CD14-positive monocyte (primary cell): ENCODE measurements around the gene GTF2F1. TPM values are rescaled to one million over a fixed set of nuclear protein-coding genes. Genes with fewer than 3 reads are reported as not detected.
A peak's percentile ranks its signal among the peaks of the same experiment; 100 is the strongest.

Experiments
- DNase-seq, 3 donors: peaks; one replicate each; pipeline ENCODE4 v3.0.0-alpha.2; 2011 to 2022
- H2AFZ ChIP-seq: 2 replicates; pipeline ENCODE4 v1.6.0; 2012; ENCODE audit warnings: mild to moderate bottlenecking, low read depth, low read length, inconsistent platforms; ENCODE audit not compliant: insufficient read depth, poor library complexity, severe bottlenecking
- H3K27ac ChIP-seq, 2 donors: 1 replicate in 1 of 2; 2 replicates in 1 of 2; pipeline ENCODE4 v1.5.1; 2012 to 2013; ENCODE audit warnings: low read length in 2 of 2, control low read depth in 1 of 2, inconsistent platforms in 1 of 2, low read depth in 1 of 2, mild to moderate bottlenecking in 1 of 2
- H3K27me3 ChIP-seq, 2 donors: one replicate each; pipeline versions ENCODE4 v1.6.0 to v1.6.1; 2011 to 2013; ENCODE audit warnings: low read length in 2 of 2; ENCODE audit not compliant: control insufficient read depth in 2 of 2, insufficient read depth in 2 of 2
- H3K36me3 ChIP-seq, 2 donors: replicated peaks in 1 of 2; 1 replicate in 1 of 2; 2 replicates in 1 of 2; pipeline versions ENCODE4 v1.5.1 to v1.6.1; 2012 to 2013; ENCODE audit warnings: low read length in 2 of 2, control low read depth in 1 of 2, inconsistent platforms in 1 of 2, mild to moderate bottlenecking in 1 of 2; ENCODE audit not compliant: insufficient read depth in 2 of 2, control insufficient read depth in 1 of 2
- H3K4me1 ChIP-seq, 2 donors: 1 replicate in 1 of 2; 2 replicates in 1 of 2; pipeline versions ENCODE4 v1.5.1 to v1.6.1; 2012 to 2013; ENCODE audit warnings: low read length in 2 of 2, control low read depth in 1 of 2, inconsistent platforms in 1 of 2, mild to moderate bottlenecking in 1 of 2, moderate library complexity in 1 of 2; ENCODE audit not compliant: insufficient read depth in 2 of 2, control insufficient read depth in 1 of 2
- H3K4me2 ChIP-seq: replicated peaks from 2 replicates; pipeline ENCODE3; 2012; ENCODE audit warnings: low read length, moderate library complexity, mild to moderate bottlenecking; ENCODE audit not compliant: poor library complexity, severe bottlenecking; ENCODE audit errors: extremely low read depth
- H3K4me3 ChIP-seq, 3 experiments: fragments of 200-600 bp in 1 of 3; sonication (generic) in 1 of 3; replicated peaks in 1 of 3; 1 replicate in 2 of 3; 2 replicates in 1 of 3; pipeline ENCODE4 v1.5.1; 2011 to 2013; ENCODE audit warnings: low read length in 3 of 3, mild to moderate bottlenecking in 3 of 3, control low read depth in 2 of 3, low read depth in 2 of 3, inconsistent platforms in 1 of 3, moderate library complexity in 1 of 3
- H3K79me2 ChIP-seq: 2 replicates; pipeline ENCODE4 v1.6.0; 2012; ENCODE audit warnings: mild to moderate bottlenecking, control low read depth, inconsistent platforms, low read length, moderate library complexity; ENCODE audit not compliant: insufficient read depth
- H3K9ac ChIP-seq: 2 replicates; pipeline ENCODE4 v1.6.0; 2017; ENCODE audit warnings: low read length, mild to moderate bottlenecking; ENCODE audit not compliant: insufficient read depth, poor library complexity, severe bottlenecking
- H3K9me3 ChIP-seq, 2 donors: replicated peaks in 1 of 2; 1 replicate in 1 of 2; 2 replicates in 1 of 2; pipeline versions ENCODE4 v1.5.1 to v1.6.1; 2012 to 2013; ENCODE audit warnings: low read length in 2 of 2, control low read depth in 1 of 2; ENCODE audit not compliant: control insufficient read depth in 1 of 2, insufficient read depth in 1 of 2
- H4K20me1 ChIP-seq: 2 replicates; pipeline ENCODE4 v1.6.0; 2012; ENCODE audit warnings: mild to moderate bottlenecking, low read length, control low read depth, moderate library complexity; ENCODE audit not compliant: insufficient read depth
- H3K27ac Mint-ChIP-seq, 7 donors: one replicate each; pipeline ENCODE4 v1.8.0; 2020; ENCODE audit warnings: mild to moderate bottlenecking in 7 of 7, mixed read lengths in 7 of 7, moderate library complexity in 6 of 7, inconsistent platforms in 2 of 7
- H3K27me3 Mint-ChIP-seq, 3 donors: one replicate each; pipeline ENCODE4 v1.8.0; 2021 to 2022; ENCODE audit warnings: low read depth in 3 of 3, mild to moderate bottlenecking in 3 of 3, mixed read lengths in 3 of 3, moderate library complexity in 3 of 3, inconsistent platforms in 1 of 3
- H3K36me3 Mint-ChIP-seq, 2 donors: one replicate each; pipeline ENCODE4 v1.8.0; 2020; ENCODE audit warnings: mixed read lengths in 2 of 2, inconsistent platforms in 1 of 2, mild to moderate bottlenecking in 1 of 2
- H3K4me1 Mint-ChIP-seq: one replicate; pipeline ENCODE4 v1.8.0; 2020; ENCODE audit warnings: mild to moderate bottlenecking, mixed read lengths
- H3K4me3 Mint-ChIP-seq, 2 donors: one replicate each; pipeline ENCODE4 v1.8.0; 2020; ENCODE audit warnings: mild to moderate bottlenecking in 2 of 2, mixed read lengths in 2 of 2, moderate library complexity in 1 of 2
- H3K9me3 Mint-ChIP-seq, 7 donors: one replicate each; pipeline ENCODE4 v1.8.0; 2020 to 2022; ENCODE audit warnings: mixed read lengths in 7 of 7, mild to moderate bottlenecking in 6 of 7, moderate library complexity in 6 of 7, inconsistent platforms in 2 of 7
- WGBS: methylation state at CpG from one replicate; pipeline ENCODE4 v1.1.5; 2013; ENCODE audit warnings: missing lambda C conversion rate; ENCODE audit not compliant: insufficient coverage; 5-methylcytosine and 5-hydroxymethylcytosine counted together
- intact Hi-C, 2 donors: fragments of 100-400 bp; cut with micrococcal nuclease; formaldehyde crosslinking; loops; one replicate each; pipeline versions ENCODE4 v1.15.0 to v1.15.1; 2023
- polyA plus RNA-seq, 3 donors: library from polyadenylated mRNA; depleted of rRNA in 1 of 3; unstranded in 2 of 3; stranded (reverse) in 1 of 3; fragments of 300-500 nt in 2 of 3; fragments of >200 nt in 1 of 3; fragmentation: Illumina TruSeq in 2 of 3; gene quantifications; 1 replicate in 2 of 3; 2 replicates in 1 of 3; pipeline ENCODE4 v1.2.3, GENCODE V29; 2012 to 2021
- TF ChIP-seq, protein P1 (sequence below): fragments of 200-600 bp; IDR thresholded peaks from one replicate; pipeline ENCODE4 v1.8.0; 2022; ENCODE audit warnings: antibody characterized with exemption, mild to moderate bottlenecking

GTF2F1 gene
- polyA plus RNA-seq, 3 donors: 9.4 to 46.4 (median 13.2) TPM

DNA sequence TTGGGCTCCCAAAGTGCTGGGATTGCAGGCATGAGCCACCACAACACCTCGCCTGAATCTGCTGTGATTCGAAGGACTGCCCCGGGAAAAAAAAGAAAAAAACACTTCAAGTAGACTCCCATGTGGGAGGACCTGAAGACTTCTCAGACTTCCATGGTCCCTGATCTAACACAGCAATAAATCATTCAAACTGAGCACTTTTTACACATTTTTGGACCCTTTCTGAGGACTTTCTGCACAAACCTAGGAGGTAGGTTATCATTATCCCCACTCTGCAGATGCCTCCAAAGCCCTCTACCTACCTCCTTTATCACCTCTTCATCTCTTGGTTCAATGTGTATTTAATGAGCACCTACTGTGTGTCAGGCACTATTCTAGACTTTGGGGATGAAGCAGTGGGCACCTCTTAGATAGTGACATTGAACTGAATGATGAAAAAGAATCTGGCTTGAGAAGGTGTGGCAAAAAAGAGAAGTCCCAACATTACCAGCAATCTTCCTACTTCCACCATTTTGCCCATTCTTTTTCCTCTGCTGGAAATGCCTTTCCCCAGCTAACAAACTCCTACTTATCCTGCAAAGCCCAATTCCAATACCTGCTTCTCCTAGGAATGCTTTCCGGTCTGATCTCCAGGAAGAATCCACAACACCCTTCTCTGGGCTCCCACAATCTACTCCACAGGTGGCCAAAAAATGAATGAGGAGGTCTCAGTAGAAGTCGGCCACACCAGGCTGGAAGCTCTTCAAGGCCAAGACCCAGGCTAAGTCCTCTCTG is 33.2 kb downstream of the GTF2F1 start:
- Mint-ChIP-seq H3K36me3 (peaks cover 10 to 13% of the 10 kb centered on the region in 2 donors), H3K4me3 (peak overlapping the region in 1 of 2 donors; percentile 20), H3K27me3 (peaks cover 0 to 3% (median 0%) of the 10 kb centered on the region in 3 donors), H3K27ac (peak overlapping the region in 1 of 7 donors; percentile 7), H3K4me1 (peaks cover 14% of the 10 kb centered on the region), H3K9me3 (peaks cover 0 to 8% (median 0%) of the 10 kb centered on the region in 7 donors)
- H3K27ac ChIP-seq: no peak overlapping the region
- no peak overlapping the region for H3K4me3 ChIP-seq
- H3K4me2 ChIP-seq: no peak overlapping the region
- 96% methylated on average over 5 of the region's 5 CpGs for WGBS
- H3K9me3 ChIP-seq: no peaks in the 10 kb centered on the region
- H3K4me1 ChIP-seq: peaks cover 8 to 12% of the 10 kb centered on the region in 2 donors
- no peaks in the 10 kb centered on the region for H4K20me1 ChIP-seq
- no peak overlapping the region for H3K9ac ChIP-seq
- H2AFZ ChIP-seq: peak overlapping the region; percentile 17
- DNase-seq: no peak
- H3K36me3 ChIP-seq: peaks cover 3 to 5% of the 10 kb centered on the region in 2 donors
- peaks cover 11% of the 10 kb centered on the region for H3K79me2 ChIP-seq
- intact Hi-C loops: no loop called here
- TF ChIP-seq, protein P1, sequence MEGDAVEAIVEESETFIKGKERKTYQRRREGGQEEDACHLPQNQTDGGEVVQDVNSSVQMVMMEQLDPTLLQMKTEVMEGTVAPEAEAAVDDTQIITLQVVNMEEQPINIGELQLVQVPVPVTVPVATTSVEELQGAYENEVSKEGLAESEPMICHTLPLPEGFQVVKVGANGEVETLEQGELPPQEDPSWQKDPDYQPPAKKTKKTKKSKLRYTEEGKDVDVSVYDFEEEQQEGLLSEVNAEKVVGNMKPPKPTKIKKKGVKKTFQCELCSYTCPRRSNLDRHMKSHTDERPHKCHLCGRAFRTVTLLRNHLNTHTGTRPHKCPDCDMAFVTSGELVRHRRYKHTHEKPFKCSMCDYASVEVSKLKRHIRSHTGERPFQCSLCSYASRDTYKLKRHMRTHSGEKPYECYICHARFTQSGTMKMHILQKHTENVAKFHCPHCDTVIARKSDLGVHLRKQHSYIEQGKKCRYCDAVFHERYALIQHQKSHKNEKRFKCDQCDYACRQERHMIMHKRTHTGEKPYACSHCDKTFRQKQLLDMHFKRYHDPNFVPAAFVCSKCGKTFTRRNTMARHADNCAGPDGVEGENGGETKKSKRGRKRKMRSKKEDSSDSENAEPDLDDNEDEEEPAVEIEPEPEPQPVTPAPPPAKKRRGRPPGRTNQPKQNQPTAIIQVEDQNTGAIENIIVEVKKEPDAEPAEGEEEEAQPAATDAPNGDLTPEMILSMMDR: no peak
- no peaks in the 10 kb centered on the region for H3K27me3 ChIP-seq

DNA sequence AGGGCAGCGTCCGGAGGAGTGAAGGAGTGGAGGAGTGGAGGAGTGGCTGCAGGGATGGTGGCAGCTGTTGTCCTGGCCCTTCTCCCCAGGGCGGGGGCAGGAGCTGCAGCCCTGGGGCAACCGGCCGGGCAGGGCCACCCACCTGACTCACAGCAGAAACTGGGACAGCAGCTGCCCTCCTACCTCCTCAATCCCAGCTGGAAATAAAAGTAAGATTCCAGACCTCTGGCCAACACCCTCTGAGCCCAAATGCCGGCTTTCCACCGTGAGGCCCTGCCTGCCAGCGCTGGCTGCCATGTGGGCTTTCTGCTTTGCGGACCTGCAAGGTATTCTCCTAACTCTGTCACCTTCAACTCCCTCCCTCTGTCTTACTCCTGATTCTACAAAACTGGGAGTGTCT is 35.0 kb downstream of the GTF2F1 start:
- Histone ChIP-seq H3K4me1 (peaks cover 8 to 12% of the 10 kb centered on the region in 2 donors), H4K20me1 (no peaks in the 10 kb centered on the region), H3K4me2 (no peak overlapping the region), H3K9ac (no peak overlapping the region), H3K4me3 (no peak overlapping the region), H3K9me3 (no peaks in the 10 kb centered on the region), H2AFZ (no peak overlapping the region), H3K27ac (no peak overlapping the region), H3K27me3 (no peaks in the 10 kb centered on the region), H3K36me3 (no peaks in the 10 kb centered on the region), H3K79me2 (peaks cover 11% of the 10 kb centered on the region)
- Mint-ChIP-seq H3K27ac (no peak overlapping the region), H3K4me3 (no peak overlapping the region), H3K36me3 (no peaks in the 10 kb centered on the region), H3K9me3 (peaks cover 0 to 8% (median 0%) of the 10 kb centered on the region in 7 donors), H3K4me1 (peaks cover 11% of the 10 kb centered on the region), H3K27me3 (peaks cover 0 to 3% (median 0%) of the 10 kb centered on the region in 3 donors)
- DNase-seq: no peak
- 91% methylated on average over 3 of the region's 9 CpGs for WGBS
- intact Hi-C loops: no loop called here
- TF ChIP-seq, protein P1: no peak
